Osteoblast (primary cell): ENCODE measurements around the gene KRTAP10-1. TPM values are rescaled to one million over a fixed set of nuclear protein-coding genes. Genes with fewer than 3 reads are reported as not detected.

Experiments
- DNase-seq: peaks from one replicate; pipeline ENCODE4 v3.0.0; 2011; ENCODE audit warnings: low spot score, mixed read lengths; ENCODE audit not compliant: insufficient read length; ENCODE audit errors: missing footprints
- H2AFZ ChIP-seq: 2 replicates; pipeline ENCODE4 v1.6.0; 2011; ENCODE audit warnings: mild to moderate bottlenecking, low read length
- H3K27ac ChIP-seq: 2 replicates; pipeline ENCODE4 v1.5.1; 2011; ENCODE audit warnings: mild to moderate bottlenecking, low read depth, low read length, moderate library complexity
- H3K27me3 ChIP-seq: 2 replicates; pipeline ENCODE4 v1.6.0; 2012; ENCODE audit warnings: mild to moderate bottlenecking, control low read depth, inconsistent platforms, low read length, moderate library complexity; ENCODE audit not compliant: insufficient read depth
- H3K36me3 ChIP-seq: 2 replicates; pipeline ENCODE4 v1.5.1; 2011; ENCODE audit warnings: mild to moderate bottlenecking, low read length, control low read depth, moderate library complexity; ENCODE audit not compliant: insufficient read depth
- H3K4me1 ChIP-seq: 2 replicates; pipeline ENCODE4 v1.5.1; 2011; ENCODE audit warnings: mild to moderate bottlenecking, low read length, control low read depth, moderate library complexity; ENCODE audit not compliant: insufficient read depth
- H3K4me2 ChIP-seq: 2 replicates; pipeline ENCODE4 v1.6.0; 2011; ENCODE audit warnings: mild to moderate bottlenecking, low read length; ENCODE audit not compliant: insufficient read depth
- H3K4me3 ChIP-seq: fragments of 200-600 bp; sonication (generic); 3 replicates; pipeline ENCODE4 v1.5.1; 2012; ENCODE audit warnings: mild to moderate bottlenecking, low read length, inconsistent platforms; ENCODE audit not compliant: insufficient read depth
- H3K79me2 ChIP-seq: 2 replicates; pipeline ENCODE4 v1.6.0; 2012; ENCODE audit warnings: mild to moderate bottlenecking, low read length, control low read depth, inconsistent platforms; ENCODE audit not compliant: insufficient read depth
- H3K9me3 ChIP-seq: 2 replicates; pipeline ENCODE4 v1.5.1; 2011; ENCODE audit warnings: low read depth, low read length, control low read depth
- H4K20me1 ChIP-seq: 2 replicates; pipeline ENCODE4 v1.6.0; 2012; ENCODE audit warnings: mild to moderate bottlenecking, low read length, control low read depth; ENCODE audit not compliant: insufficient read depth
- CTCF ChIP-seq: IDR thresholded peaks from 2 replicates; pipeline ENCODE4 v1.5.1; 2011; ENCODE audit warnings: mild to moderate bottlenecking, low read depth, low read length, moderate library complexity; ENCODE audit errors: extremely low read depth
- total RNA-seq: library from RNA; depleted of rRNA; stranded (reverse); fragments of >200 nt; gene quantifications from 2 replicates; pipeline ENCODE4 v1.2.3, GENCODE V29; 2012

The KRTAP10-1 gene
- total RNA-seq, 1 donor, result not detected

GRCh38 chr21:44510508-44511218, 29.3 kb downstream of the KRTAP10-1 start:
- Histone ChIP-seq H3K4me2 (no peak overlapping the region), H3K27ac (no peak overlapping the region), H4K20me1 (no peaks in the 10 kb centered on the region), H3K36me3 (no peaks in the 10 kb centered on the region), H3K4me3 (no peak overlapping the region), H2AFZ (no peak overlapping the region), H3K4me1 (no peaks in the 10 kb centered on the region), H3K9me3 (no peaks in the 10 kb centered on the region), H3K27me3 (peaks cover 3% of the 10 kb centered on the region), H3K79me2 (no peaks in the 10 kb centered on the region)
- peak; percentile 96 for DNase-seq
- TF ChIP-seq CTCF, result peak; percentile 55

- peaks cover 3% of the 10 kb centered on the region for H3K27me3 ChIP-seq
- H2AFZ ChIP-seq, result no peak overlapping the region
- H3K4me3 ChIP-seq, result no peak overlapping the region
- no peak for TF ChIP-seq CTCF
- no peak overlapping the region for H3K27ac ChIP-seq
- H3K4me1 ChIP-seq, result no peaks in the 10 kb centered on the region
- H3K36me3 ChIP-seq, result no peaks in the 10 kb centered on the region
- DNase-seq, result no peak
- H3K79me2 ChIP-seq, result no peaks in the 10 kb centered on the region
- H3K4me2 ChIP-seq, result no peak overlapping the region
- no peaks in the 10 kb centered on the region for H3K9me3 ChIP-seq
- no peaks in the 10 kb centered on the region for H4K20me1 ChIP-seq
Measured at GRCh38 chr21:44510109-44510507, 29.9 kb downstream of the KRTAP10-1 start.

GRCh38 chr21:44509539-44509938, 30.5 kb downstream of the KRTAP10-1 start:
- H3K27me3 ChIP-seq, result peaks cover 3% of the 10 kb centered on the region
- H4K20me1 ChIP-seq, result no peaks in the 10 kb centered on the region
- no peak overlapping the region for H3K27ac ChIP-seq
- H3K36me3 ChIP-seq, result no peaks in the 10 kb centered on the region
- no peak overlapping the region for H3K4me3 ChIP-seq
- H3K4me2 ChIP-seq, result no peak overlapping the region
- no peak overlapping the region for H2AFZ ChIP-seq
- no peaks in the 10 kb centered on the region for H3K79me2 ChIP-seq
- peak; percentile 28 for TF ChIP-seq CTCF
- H3K4me1 ChIP-seq, result no peaks in the 10 kb centered on the region
- H3K9me3 ChIP-seq, result no peaks in the 10 kb centered on the region
- DNase-seq, result peak; percentile 95

- peaks cover 3% of the 10 kb centered on the region for H3K27me3 ChIP-seq
- no peak for TF ChIP-seq CTCF
- no peak overlapping the region for H3K4me2 ChIP-seq
- no peaks in the 10 kb centered on the region for H3K9me3 ChIP-seq
- no peaks in the 10 kb centered on the region for H4K20me1 ChIP-seq
- H3K27ac ChIP-seq, result no peak overlapping the region
- H2AFZ ChIP-seq, result no peak overlapping the region
- H3K4me1 ChIP-seq, result no peaks in the 10 kb centered on the region
- H3K79me2 ChIP-seq, result no peaks in the 10 kb centered on the region
- H3K36me3 ChIP-seq, result no peaks in the 10 kb centered on the region
- H3K4me3 ChIP-seq, result no peak overlapping the region
- DNase-seq, result no peak
Measured at GRCh38 chr21:44508711-44509445, 31.1 kb downstream of the KRTAP10-1 start.
